ENCODE measurements around the gene CMSS1.
A peak's percentile ranks its signal among the peaks of the same experiment; 100 is the strongest.
"Not testable (repeated sequence)": the region's sequence is repeated elsewhere in the genome, so short reads cannot be mapped to it uniquely, and the experiment has no call there.

Gene CMSS1

DNA sequence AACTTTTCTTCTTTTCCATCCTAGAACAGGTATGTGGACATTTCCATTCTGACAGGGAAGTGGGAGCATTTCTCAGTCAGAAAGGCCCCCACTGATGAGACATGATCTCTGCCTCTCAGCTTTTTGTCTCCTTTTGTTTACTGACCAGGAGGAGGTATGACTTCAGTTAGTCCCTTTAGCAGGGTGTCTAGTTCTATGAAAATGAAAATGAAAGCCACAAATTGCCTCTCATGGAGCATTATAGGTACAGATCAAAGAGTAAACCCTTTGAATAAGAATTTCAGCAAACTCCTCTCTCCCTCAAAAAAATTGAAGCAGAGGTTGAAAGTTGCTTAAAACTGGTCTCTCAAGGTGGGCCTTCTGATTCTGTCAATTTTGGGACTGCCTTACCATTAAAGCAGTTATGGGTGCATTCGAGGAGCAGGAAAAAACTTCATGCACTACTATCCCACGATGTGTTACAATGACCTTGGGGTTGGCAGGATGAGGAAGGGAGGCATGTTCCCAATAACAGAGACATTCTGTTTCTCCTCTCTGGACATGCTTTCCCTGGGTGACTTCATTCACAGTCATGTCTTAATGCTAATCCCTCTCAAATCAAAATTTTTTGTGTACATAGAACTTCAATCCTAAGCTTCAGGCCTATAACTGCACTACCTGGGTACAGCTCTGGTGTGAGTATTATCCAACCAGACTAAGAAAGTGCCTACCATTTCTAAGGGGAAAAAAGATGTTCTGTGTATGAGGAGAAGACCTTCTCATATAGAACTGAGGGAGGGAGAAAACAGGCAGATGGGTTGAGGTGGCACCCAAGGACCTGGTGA, 392.5 kb downstream of the CMSS1 start:
- peak overlapping the region; percentile 60 for H3K4me3 Mint-ChIP-seq
- peak overlapping the region; percentile 88 for H3K27ac Mint-ChIP-seq
- H3K27me3 Mint-ChIP-seq (ENCODE audit: low read depth) = peaks cover 14% of the 10 kb centered on the region
- peaks cover 25% of the 10 kb centered on the region for H3K4me1 Mint-ChIP-seq (ENCODE audit: low read depth)
- no peaks in the 10 kb centered on the region for H3K9me3 Mint-ChIP-seq
- peaks cover 6% of the 10 kb centered on the region for H3K36me3 Mint-ChIP-seq (ENCODE audit: low read depth)

DNA sequence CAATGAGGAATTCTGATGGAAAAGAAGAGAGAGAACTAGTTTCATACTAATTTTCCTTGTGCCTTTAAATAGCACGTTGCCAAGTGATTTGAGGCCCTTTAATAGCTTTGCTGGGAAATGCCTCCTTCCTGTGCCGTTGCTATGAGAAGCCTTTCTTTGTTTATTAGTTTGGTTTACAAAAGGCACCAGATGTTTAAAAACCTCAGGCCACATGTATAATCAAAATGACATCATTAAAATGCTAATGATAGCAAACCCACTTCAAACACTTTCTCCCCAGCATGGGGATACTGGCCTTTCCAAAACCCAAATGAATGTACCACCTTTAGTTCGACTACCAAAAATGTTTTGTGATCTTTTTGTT, 393.1 kb downstream of the CMSS1 start:
- H3K27me3 Mint-ChIP-seq (ENCODE audit: low read depth) = peaks cover 14% of the 10 kb centered on the region
- H3K27ac Mint-ChIP-seq = peak overlapping the region; percentile 88
- H3K36me3 Mint-ChIP-seq (ENCODE audit: low read depth) = peaks cover 6% of the 10 kb centered on the region
- H3K4me3 Mint-ChIP-seq = peak overlapping the region; percentile 60
- H3K9me3 Mint-ChIP-seq = no peaks in the 10 kb centered on the region
- H3K4me1 Mint-ChIP-seq (ENCODE audit: low read depth) = peaks cover 25% of the 10 kb centered on the region

DNA sequence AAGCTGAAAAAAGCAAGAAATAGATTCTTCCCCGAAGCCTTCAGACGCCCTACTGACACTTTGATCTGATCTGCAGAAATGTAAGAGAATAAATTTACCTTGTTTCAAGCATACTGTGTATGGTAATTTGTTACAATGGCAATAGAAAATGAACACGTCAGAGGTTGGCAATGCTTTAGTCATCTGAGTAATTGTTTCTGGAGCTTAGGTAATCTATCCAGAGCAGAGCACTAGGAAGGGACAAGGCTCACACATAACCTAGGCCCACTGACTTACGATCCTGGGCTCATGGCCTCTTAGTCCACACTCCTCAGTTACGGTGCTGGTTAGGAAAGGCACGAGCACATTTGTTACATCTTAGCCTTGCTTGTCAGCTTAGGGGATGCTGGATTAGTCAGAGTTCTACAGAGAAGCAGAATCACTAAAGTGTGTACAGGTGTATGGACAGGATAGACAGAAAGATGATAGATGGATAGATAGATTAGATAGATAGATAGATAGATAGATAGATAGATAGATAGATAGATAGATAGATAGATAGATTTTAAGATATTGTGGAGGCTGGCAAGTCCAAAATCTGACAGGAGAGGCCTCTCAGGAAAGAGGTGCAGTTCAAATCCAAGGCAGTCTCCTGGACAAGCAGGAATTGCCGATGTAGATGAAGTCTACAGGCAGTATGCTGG, 396.4 kb downstream of the CMSS1 start:
- Mint-ChIP-seq H3K27ac (no peak overlapping the region), H3K36me3 (ENCODE audit: low read depth) (peaks cover 6% of the 10 kb centered on the region), H3K27me3 (ENCODE audit: low read depth) (peaks cover 27% of the 10 kb centered on the region), H3K9me3 (peaks cover 4% of the 10 kb centered on the region), H3K4me3 (no peak overlapping the region), H3K4me1 (ENCODE audit: low read depth) (peaks cover 20% of the 10 kb centered on the region)

DNA sequence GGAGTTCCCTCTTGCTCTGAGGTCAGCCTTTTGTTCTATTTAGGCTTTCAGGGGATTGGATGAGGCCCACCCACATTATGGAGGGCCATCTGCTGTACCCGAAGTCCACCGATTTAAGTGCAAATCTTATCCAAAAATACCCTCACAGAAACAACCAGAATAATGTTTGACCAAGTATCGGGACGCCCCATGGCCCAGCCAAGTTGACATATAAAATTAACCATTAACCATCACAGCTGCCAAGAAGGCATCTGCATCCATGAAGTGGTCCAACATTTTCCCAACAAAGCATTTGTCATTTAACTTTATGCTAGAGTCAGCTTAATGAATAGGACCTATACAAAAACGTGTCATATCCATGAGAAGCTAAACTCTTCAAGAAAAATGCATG, 396.9 kb downstream of the CMSS1 start:
- peaks cover 6% of the 10 kb centered on the region for H3K36me3 Mint-ChIP-seq (ENCODE audit: low read depth)
- H3K27me3 Mint-ChIP-seq (ENCODE audit: low read depth) = peaks cover 31% of the 10 kb centered on the region
- H3K4me3 Mint-ChIP-seq = no peak overlapping the region
- peaks cover 16% of the 10 kb centered on the region for H3K4me1 Mint-ChIP-seq (ENCODE audit: low read depth)
- peaks cover 9% of the 10 kb centered on the region for H3K9me3 Mint-ChIP-seq
- no peak overlapping the region for H3K27ac Mint-ChIP-seq

DNA sequence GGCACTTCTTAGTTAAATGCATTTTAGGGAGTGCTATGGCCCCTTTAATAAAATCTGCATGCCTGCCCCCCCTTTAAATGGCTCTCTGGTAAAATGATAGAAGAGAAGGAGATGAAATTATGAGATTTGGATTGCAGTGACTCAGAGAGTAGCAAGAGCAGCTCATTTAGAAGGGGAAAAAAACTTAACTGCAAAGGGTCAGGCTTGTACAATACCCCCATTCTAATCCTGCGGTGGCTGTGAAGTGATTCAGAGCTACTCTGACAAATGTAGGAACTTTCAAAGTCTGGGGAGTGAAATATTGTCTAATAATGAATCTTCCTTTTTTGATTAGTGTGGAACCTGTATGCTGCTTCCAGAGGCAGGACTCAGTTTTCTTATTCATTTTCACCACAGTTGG, 399.1 kb downstream of the CMSS1 start:
- H3K36me3 Mint-ChIP-seq (ENCODE audit: low read depth) = peaks cover 3% of the 10 kb centered on the region
- H3K4me1 Mint-ChIP-seq (ENCODE audit: low read depth) = peaks cover 3% of the 10 kb centered on the region
- H3K4me3 Mint-ChIP-seq = no peak overlapping the region
- no peak overlapping the region for H3K27ac Mint-ChIP-seq
- peaks cover 14% of the 10 kb centered on the region for H3K9me3 Mint-ChIP-seq
- H3K27me3 Mint-ChIP-seq (ENCODE audit: low read depth) = peaks cover 36% of the 10 kb centered on the region

DNA sequence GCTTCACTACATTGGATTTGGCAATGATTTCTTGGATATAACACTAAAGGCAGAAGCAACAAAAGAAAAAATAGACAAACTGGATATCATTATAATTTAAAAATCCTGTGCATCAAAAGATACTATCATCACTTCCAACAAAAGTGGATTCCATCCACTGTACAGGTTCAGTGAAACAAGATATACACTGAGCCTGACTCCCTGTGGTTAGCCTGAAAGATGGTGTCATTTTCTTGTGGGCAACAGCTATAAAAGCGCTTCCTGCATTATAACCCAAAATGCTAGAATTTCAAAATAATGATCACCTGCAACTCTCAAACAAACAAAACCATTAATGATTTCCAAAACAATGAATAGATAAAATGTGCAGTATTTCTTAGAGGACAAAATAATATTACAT, 403.5 kb downstream of the CMSS1 start:
- peaks cover 4% of the 10 kb centered on the region for H3K4me1 Mint-ChIP-seq (ENCODE audit: low read depth)
- peaks cover 14% of the 10 kb centered on the region for H3K9me3 Mint-ChIP-seq
- H3K36me3 Mint-ChIP-seq (ENCODE audit: low read depth) = peaks cover 2% of the 10 kb centered on the region
- no peak overlapping the region for H3K4me3 Mint-ChIP-seq
- peaks cover 29% of the 10 kb centered on the region for H3K27me3 Mint-ChIP-seq (ENCODE audit: low read depth)
- H3K27ac Mint-ChIP-seq = no peak overlapping the region

DNA sequence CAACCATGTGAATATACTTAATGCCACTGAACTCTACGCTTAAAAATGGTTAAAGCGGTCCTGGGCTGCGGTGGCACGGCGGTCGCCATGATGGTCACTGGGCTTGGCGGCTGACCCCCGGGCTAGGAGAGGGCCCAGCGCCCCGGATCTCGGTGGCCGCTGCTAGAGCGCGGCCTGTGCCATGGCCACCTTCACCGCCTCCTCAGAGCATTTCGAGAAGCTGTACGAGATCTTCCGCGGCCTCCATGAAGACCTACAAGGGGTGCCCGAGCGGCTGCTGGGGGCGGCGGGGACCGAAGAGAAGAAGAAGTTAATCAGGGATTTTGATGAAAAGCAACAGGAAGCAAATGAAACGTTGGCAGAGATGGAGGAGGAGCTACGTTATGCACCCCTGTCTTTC, 407.5 kb downstream of the CMSS1 start:
- Mint-ChIP-seq H3K4me3 (no peak overlapping the region), H3K9me3 (peaks cover 5% of the 10 kb centered on the region), H3K36me3 (ENCODE audit: low read depth) (peaks cover 4% of the 10 kb centered on the region), H3K4me1 (ENCODE audit: low read depth) (peaks cover 12% of the 10 kb centered on the region), H3K27ac (no peak overlapping the region), H3K27me3 (ENCODE audit: low read depth) (peaks cover 10% of the 10 kb centered on the region)

DNA sequence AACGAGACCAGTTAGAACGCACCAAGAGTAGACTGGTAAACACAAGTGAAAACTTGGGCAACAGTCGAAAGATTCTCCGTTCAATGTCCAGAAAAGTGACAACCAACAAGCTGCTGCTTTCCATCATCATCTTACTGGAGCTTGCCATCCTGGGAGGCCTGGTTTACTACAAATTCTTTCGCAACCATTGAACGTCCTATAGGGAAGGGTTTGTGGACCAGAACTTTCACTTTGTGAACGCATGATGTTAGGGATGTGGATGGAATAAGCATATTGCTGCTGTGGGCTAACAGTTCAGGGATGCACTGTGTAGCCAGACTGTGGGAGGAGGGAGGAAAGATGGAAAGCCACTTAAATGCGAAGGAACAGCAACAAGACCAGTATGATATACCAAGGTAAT, 408.2 kb downstream of the CMSS1 start:
- peaks cover 6% of the 10 kb centered on the region for H3K27me3 Mint-ChIP-seq (ENCODE audit: low read depth)
- peaks cover 10% of the 10 kb centered on the region for H3K4me1 Mint-ChIP-seq (ENCODE audit: low read depth)
- H3K27ac Mint-ChIP-seq = no peak overlapping the region
- no peak overlapping the region for H3K4me3 Mint-ChIP-seq
- H3K36me3 Mint-ChIP-seq (ENCODE audit: low read depth) = peaks cover 4% of the 10 kb centered on the region
- H3K9me3 Mint-ChIP-seq = peaks cover 1% of the 10 kb centered on the region

DNA sequence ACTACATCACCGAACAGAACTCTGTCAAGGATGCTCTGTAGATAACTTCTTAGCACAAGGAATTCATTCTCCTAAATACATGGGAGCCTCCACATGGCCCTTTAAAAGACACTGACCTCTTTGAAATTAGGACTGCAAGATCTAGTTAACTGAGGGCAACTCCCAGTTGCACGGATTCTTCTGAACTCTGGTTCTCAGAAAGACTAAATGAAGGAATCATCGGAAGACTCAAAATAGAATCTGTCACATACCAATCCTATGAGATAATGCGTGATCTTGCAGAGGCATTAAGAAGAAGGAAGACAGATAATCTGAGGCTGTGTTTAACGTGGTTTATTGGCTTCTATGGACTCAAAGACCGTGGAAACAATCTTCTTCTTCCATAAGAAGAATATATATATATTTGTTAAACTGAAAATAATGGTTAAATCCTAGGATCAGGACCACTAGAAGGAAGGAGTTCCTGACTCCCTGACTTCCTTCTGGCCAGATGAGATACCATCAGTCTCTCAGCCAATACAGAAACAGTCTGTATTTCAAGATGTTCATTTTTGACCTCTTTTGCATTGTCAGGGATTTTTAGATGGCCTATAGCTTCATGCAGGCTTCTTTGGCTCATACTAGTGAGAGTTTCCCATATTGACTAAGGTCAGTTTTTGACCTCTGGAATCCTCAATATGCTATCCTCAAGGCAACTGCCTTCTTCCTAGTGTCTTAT, 409.2 kb downstream of the CMSS1 start:
- H3K27me3 Mint-ChIP-seq (ENCODE audit: low read depth) = peaks cover 5% of the 10 kb centered on the region
- H3K27ac Mint-ChIP-seq = no peak overlapping the region
- H3K9me3 Mint-ChIP-seq = no peaks in the 10 kb centered on the region
- H3K4me3 Mint-ChIP-seq = no peak overlapping the region
- peaks cover 4% of the 10 kb centered on the region for H3K36me3 Mint-ChIP-seq (ENCODE audit: low read depth)
- H3K4me1 Mint-ChIP-seq (ENCODE audit: low read depth) = peaks cover 9% of the 10 kb centered on the region

DNA sequence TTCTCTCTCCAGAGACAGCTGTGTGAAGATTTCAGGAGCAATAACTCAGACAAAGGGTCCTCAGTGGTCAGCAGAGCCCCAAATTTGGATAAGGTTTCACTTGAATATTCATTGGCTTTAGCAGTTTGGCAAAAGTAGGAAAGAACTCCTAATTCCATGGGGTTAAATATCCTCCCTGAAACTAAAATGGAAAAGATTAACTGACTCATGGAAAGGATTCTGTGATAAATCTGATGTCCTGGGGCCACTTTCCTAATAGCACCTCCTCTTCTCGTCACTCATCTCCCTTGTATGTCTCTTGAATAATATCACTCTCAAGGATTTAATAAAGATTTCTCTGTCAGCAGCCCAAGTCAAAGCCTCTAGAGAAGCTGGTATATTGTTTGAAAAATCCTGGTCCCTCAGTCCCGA, 409.9 kb downstream of the CMSS1 start:
- Mint-ChIP-seq H3K27ac (no peak overlapping the region), H3K4me3 (no peak overlapping the region), H3K4me1 (ENCODE audit: low read depth) (peaks cover 9% of the 10 kb centered on the region), H3K9me3 (no peaks in the 10 kb centered on the region), H3K27me3 (ENCODE audit: low read depth) (peaks cover 5% of the 10 kb centered on the region), H3K36me3 (ENCODE audit: low read depth) (peaks cover 4% of the 10 kb centered on the region)

DNA sequence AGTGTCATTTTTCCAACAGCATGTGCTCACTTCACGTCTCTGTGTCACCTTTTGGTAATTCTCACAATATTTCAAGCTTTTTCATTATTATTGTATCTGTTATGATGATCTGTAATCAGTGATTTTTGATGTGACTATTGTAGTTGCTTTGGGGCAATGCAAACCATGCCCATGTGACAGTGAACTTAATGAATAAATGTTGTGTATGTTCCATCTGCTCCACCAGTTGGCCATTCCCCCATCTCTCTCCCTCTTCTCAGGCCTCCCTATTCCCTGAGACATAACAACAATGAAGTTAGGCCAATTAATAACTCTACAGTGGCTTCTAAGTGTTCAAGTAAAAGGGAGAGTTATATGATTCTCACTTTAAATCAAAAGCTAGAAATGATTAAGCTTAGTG, 410.6 kb downstream of the CMSS1 start:
- H3K36me3 Mint-ChIP-seq (ENCODE audit: low read depth) = peaks cover 4% of the 10 kb centered on the region
- no peak overlapping the region for H3K4me3 Mint-ChIP-seq
- no peaks in the 10 kb centered on the region for H3K9me3 Mint-ChIP-seq
- H3K27ac Mint-ChIP-seq = no peak overlapping the region
- peaks cover 9% of the 10 kb centered on the region for H3K27me3 Mint-ChIP-seq (ENCODE audit: low read depth)
- peaks cover 9% of the 10 kb centered on the region for H3K4me1 Mint-ChIP-seq (ENCODE audit: low read depth)

DNA sequence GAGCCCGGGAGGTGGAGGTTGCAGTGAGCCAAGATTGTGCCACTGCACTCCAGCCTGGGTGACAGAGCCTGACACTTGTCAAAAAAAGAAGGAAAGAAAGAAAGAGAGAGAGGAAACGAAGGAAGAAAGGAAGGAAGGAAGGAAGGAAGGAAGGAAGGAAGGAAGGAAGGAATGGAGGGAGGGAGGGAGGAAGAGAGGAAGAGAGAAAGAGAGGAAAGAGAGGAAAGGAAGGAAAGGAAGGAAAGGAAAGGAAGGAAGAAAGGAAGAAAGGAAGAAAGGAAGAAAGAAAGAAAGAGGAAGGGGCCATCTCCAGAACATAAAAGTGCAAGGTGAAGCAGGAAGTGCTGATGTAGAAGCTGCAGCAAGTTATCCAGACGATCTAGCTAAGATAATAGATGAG, 411.5 kb downstream of the CMSS1 start:
- not testable (repeated sequence) for H3K27ac Mint-ChIP-seq; H3K36me3 Mint-ChIP-seq (ENCODE audit: low read depth); H3K9me3 Mint-ChIP-seq; H3K4me3 Mint-ChIP-seq; H3K4me1 Mint-ChIP-seq (ENCODE audit: low read depth)
- H3K27me3 Mint-ChIP-seq (ENCODE audit: low read depth) = peaks cover 15% of the 10 kb centered on the region

DNA sequence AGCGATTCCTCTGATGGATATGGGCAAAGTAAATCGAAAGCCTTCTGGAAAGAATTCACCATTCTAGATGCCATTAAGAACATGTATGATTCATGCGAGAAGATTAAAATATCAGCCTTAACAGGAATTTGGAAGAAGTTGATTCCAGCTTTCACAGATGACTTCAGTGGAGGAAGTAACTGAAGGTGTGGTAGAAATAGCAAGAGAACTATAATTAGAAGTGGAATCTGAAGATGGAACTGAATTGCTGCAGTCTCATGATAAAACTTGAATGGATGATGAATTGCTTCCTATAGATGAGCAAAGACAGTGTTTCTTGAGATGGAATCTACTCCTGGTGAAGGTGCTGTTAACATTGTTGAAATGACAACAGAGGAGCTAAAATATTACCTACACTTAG, 413.0 kb downstream of the CMSS1 start:
- H3K27ac Mint-ChIP-seq = no peak overlapping the region
- peaks cover 4% of the 10 kb centered on the region for H3K36me3 Mint-ChIP-seq (ENCODE audit: low read depth)
- peaks cover 9% of the 10 kb centered on the region for H3K4me1 Mint-ChIP-seq (ENCODE audit: low read depth)
- H3K27me3 Mint-ChIP-seq (ENCODE audit: low read depth) = peaks cover 20% of the 10 kb centered on the region
- no peak overlapping the region for H3K4me3 Mint-ChIP-seq
- H3K9me3 Mint-ChIP-seq = no peaks in the 10 kb centered on the region

Measured in T-helper 1 cell treated with Interleukin-12 subunit alpha and Interleukin-12 subunit beta and Interleukin-4 antibody, amounts not matched to agents 30 μg/mL and 1 μg/mL, for 36 hours (primary cell).